GM18909 (cell line): ENCODE measurements around the gene DYNLRB1.
"Not testable (repeated sequence)": the region's sequence is repeated elsewhere in the genome, so short reads cannot be mapped to it uniquely, and the experiment has no call there.

Experiments
- ATAC-seq: cut with Tn5 transposase; IDR thresholded peaks from one replicate; pipeline ENCODE4 v1.9.1; 2021; ENCODE audit warnings: mild to moderate bottlenecking; ENCODE audit not compliant: unreplicated experiment, poor library complexity

Gene DYNLRB1

DNA sequence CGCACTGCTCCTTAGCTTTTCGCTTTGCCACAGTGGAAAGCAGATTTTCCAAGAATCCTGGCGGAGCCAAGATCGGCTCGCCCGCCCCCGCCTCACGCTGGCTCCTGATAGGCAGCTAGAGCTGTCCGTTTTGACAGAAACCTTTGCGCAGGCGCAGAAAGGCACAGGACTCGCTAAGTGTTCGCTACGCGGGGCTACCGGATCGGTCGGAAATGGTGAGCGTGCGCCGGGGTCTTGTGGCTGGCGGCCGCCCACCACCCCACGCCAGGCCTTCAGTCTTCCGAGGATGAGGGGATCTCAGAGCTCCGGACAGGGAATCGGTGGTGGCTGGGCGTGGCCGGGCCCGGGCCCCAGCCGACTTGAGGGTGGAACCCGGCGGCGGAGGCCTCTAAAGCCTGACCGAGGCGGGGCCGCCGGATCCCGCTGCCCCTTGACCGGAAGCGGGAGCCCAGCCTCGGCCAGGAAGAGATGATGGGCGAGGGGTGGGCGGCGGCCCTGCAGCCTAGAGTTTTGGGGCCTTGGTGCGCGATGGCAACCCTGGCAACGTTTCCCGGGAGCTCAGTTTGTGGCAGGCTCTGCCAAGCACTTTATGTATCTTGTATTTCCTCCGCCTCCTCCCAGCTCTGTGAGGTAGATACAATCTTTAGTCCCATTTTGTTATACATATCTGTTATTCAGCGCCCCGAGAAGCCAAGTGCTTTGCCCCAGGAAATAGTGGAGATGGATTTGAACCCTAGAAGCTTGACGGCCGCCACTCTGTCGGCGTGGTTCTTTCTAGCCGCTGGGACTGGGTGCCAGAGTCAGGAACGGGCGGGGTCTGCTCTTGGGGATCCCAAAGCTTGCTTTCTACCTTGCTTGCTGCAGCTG lies at the start of gene DYNLRB1:
Gene DYNLRB1, plus strand, starts transcription at position 176 of the 867 bp plus-strand sequence. Its CDS starts 37 bp downstream, at position 213.
- ATAC-seq = peak; percentile 74

DNA sequence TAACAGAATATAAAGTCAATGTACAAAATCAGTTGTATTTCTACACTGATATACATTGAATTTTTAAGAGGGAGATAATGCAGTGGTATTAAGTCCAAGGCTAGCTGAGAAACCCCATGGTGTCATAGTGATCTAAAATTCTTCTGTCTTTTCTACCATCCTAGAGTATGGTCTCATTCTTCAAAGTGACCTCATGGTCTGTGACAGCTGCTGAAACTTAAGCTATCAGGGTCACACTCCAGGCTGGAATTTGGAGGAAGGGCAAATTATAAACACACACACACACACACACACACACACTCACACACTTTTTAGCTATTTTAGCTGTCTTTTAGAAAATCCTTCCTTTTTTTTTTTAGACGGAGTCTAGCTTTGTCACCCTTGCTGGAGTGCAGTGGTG lies 47.3 kb upstream of the DYNLRB1 start:
- no peak for ATAC-seq

DNA sequence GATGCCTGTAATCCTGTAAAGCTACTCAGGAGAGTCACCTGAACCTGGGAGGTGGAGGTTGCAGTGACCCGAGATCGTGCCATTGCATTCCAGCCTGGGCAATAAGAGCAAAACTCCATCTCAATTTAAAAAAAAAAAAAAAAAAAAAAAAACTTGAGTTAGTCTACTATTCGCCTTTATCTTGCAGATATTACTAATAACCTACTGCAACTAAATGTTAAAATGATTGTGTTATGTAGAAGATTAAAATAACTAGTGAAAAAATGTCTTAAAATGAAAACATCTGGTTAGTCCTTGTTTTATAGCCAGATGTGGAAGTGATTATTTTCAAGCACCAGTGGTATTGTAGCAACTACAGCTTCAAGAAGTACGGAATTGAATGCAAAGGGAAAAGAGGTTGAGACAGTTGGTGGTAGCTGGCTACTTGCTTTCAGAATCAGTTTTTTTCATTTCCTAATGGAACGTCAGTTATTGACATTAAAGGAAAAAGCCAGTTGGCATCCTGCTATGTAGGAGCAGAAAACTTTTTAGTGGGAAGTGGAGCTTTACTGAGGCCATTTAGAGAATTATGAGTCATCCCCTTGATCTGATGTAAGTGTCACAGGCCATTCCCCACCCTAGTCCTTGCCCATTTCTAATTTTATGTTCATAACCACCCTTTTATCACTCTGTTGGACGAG lies 43.8 kb upstream of the DYNLRB1 start:
- no peak for ATAC-seq

GRCh38 chr20:34473262-34473883 lies 42.8 kb upstream of the DYNLRB1 start:
- ATAC-seq = no peak

DNA sequence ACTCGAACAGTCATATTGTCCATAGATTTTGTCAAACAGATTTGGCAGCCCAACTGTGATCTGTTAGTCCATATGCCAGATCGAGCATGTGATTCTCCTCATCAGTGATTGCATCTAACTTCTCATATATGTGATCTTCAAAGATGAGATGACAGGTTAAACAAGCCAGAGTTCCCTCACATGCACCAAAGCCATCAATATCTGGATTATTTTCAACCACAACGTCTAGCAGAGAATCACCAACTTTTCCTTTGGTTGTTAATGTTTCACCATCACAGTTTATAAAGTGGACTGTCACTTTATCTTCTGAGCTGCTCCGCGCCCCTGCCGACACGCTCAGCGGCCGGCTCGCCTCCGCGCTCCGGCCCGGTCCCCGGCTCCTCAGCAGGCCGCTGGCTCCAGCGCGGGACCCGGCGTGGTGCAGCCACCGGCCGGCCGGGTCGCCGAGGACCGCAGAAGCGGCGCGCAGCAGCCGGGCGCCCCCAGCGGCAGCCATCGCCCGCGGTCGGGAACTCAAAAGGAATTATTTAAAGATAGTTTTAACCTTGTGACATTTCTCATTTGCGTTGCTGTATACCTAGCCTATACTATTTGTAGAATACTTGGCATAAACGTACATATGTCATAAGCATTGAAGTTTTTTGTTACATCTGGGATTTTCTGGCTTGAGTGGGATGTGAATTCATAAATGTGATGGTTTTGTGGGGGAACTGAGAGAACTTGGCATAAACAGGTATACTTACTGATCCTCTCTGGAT lies 40.1 kb upstream of the DYNLRB1 start:
- ATAC-seq = no peak

GRCh38 chr20:34479627-34480026 lies 36.6 kb upstream of the DYNLRB1 start:
- no peak for ATAC-seq

GRCh38 chr20:34482154-34482553 lies 34.1 kb upstream of the DYNLRB1 start:
- ATAC-seq = not testable (repeated sequence)

DNA sequence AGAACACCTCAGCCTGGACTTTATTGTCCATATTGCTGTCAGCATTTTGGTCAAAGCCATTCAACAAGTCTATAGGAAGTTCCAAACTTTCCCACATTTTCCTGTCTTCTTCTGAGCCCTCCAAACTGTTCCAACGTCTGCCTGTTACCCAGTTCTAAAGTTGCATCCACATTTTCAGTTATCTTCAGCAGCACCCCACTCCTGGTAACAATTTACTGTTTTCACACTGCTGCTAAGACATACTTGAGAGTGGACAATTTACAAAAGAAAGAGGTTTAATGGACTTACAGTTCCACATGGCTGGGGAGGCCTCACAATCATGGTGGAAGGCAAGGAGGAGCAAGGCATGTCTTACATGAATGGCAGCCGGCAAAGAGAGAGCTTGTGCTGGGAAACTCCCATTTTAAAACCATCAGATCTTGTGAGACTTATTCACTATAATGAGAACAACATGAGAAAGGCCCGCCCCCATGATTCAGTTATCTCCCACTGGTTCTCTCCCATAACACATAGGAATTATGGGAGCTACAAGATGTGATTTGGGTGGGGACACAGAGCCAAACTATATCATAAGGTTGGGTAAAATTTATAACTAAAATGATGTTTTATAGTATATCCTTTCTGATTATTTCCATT lies 32.5 kb upstream of the DYNLRB1 start:
- not testable (repeated sequence) for ATAC-seq

DNA sequence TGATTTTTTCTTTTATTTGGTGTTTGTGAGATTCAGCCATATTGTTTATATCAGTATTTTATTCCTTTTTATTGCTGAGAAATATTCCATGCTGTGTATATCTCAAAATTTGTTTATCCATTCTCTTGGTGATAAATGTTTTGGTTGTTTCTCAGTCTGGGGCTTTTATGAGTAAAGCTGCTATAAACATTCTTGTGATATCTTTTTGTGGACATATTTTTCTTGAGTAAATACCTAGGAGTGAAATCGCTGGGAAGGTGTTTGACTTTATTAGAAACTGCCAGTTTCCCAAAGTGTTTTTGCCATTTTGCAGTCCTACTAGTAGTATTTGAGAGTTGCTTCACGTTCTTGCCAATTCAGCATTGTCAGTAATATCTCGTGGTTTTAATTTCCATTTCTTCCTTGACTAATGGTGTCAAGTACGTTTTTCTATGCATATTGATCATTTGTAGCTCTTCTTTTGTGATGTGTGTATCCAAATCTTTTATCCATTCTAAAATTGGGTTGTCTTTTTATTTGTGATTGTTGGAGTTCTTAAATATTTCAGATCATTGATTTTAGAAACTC lies 31.1 kb upstream of the DYNLRB1 start:
- ATAC-seq = no peak

- ATAC-seq = no peak
These were observed 24.8 kb upstream of the DYNLRB1 start for GRCh38 chr20:34491226-34491931.

GRCh38 chr20:34491932-34492509 lies 24.2 kb upstream of the DYNLRB1 start:
- ATAC-seq = no peak

- ATAC-seq = no peak
These were observed 22.6 kb upstream of the DYNLRB1 start for GRCh38 chr20:34493646-34494045.

GRCh38 chr20:34495307-34495706 lies 20.9 kb upstream of the DYNLRB1 start:
- ATAC-seq = no peak

GRCh38 chr20:34495916-34496315 lies 20.3 kb upstream of the DYNLRB1 start:
- no peak for ATAC-seq

DNA sequence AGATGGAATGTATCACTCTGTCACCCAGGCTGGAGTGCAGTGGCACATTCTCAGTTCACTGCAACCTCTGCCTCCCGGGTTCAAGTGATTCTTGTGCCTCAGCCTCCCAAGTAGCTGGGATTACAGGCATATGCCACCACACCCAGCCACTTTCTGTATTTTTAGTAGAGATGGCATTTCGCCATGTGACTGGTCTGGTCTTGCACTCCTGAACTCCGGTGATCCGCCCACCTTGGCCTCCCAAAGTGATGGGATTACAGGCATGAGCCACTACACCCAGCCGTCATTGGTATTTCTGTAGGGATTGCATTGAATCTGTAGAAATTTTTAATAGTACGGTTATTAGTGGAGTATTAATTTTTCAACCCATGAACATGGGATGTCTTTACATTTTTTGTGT lies 18.6 kb upstream of the DYNLRB1 start:
- ATAC-seq = not testable (repeated sequence)

GRCh38 chr20:34500823-34501222 lies 15.4 kb upstream of the DYNLRB1 start:
- ATAC-seq = no peak

GRCh38 chr20:34506480-34506879 lies 9.7 kb upstream of the DYNLRB1 start:
- no peak for ATAC-seq

- no peak for ATAC-seq
These were observed 8.4 kb upstream of the DYNLRB1 start for GRCh38 chr20:34507702-34508413.
